ENCODE results near the gene FOXE1.

The FOXE1 gene

DNA sequence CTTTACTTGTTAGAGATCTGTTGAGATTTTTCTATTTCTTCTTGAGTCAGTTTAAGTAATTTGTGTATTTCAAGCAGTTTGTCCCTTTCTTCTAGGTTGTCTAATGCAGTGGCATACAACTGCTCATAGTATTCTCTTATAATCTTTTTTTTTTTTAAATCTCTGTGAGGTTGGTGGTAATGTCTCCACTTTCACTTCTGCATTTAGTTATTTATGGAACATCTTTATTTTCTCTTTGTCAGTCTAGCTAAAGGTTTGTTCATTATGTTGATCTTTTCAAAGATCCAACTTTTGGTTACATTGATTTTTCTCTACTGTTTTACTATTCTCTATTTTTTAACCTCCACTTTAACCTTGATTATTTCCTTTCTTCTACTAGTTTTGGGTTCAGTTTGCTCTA lies 13.8 kb downstream of the FOXE1 start:
- no peak for DNase-seq (ENCODE audit: low spot score)

DNA sequence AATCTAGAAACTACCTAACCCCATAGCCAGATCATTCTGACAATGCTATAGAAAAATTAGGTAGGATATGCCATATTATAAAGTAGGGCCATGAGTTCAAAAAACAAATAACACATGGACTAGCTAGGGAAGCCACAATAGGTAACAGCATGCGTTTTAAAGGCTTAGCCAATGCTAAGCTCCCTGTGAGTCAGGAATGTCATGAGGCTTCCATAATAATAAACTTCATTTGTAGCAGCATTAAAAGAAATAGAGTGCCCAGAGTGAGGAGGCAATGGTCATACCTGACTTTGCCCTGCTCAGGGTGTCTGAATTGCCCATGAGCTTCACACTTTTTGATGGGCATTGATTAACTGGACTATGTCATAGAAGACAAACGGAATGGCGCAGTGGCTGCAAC lies 15.8 kb downstream of the FOXE1 start:
- no peak for DNase-seq (ENCODE audit: low spot score)

DNA sequence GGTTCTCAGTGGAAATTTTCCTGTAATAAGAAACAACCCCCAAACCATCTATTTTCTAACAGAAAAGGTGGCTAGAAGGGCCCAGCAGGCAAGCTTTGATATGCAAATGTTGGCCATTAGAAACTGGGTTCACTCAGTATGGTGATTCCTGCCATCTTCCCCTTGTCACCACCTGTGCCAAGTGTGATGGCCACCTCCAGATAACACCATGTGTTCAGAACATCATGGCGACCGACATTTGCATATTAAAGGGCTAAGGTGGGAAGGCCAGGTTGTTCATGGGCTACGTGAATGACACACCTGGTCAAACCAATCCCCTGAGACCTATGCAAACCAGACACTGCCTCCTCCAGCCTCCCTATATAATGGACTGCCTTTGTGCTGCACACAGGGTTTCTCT lies 20.4 kb downstream of the FOXE1 start:
- no peak for DNase-seq (ENCODE audit: low spot score)

DNA sequence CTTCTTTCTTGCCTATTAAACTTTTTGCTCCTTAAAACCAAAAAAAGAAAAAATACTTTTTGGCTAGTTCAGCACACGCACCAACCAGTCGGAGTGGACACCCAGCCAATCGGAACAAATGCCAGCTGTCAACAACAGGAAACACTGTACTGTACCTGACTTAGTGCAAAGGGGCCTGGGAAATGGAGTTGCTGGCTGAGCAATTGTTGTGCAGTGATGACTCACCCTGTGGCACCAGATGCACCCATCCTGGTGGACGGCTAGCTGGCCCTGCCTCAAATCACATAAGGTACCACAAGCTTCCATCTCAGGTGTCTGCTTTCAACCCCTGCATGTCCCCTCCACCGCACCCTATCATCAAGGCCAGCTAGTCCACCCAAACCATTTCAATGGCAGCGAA lies 20.9 kb downstream of the FOXE1 start:
- DNase-seq (ENCODE audit: low spot score) = peak; percentile 49

- no peak for DNase-seq (ENCODE audit: low spot score)
These were observed 21.6 kb downstream of the FOXE1 start for GRCh38 chr9:97874624-97875023.

DNA sequence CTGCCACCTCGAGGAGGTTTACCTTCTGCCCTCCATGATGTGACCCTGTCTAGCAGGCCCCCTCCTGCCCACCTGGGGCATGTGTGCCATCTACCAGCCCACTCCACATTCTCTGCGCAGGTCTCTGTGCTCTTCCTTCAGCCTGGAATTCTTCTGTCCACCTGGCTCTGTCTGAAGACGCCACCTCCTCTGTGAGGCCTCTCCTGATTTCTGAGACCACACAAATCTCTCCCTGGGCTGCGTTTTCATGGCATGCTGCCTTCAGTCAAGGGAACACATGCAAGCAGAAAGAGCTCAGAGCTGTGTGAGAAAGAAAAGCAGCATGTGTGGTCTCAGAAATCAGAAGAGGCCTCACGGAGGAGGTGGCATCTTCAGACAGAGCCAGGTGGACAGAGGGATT lies 22.1 kb downstream of the FOXE1 start:
- DNase-seq (ENCODE audit: low spot score) = no peak

- DNase-seq (ENCODE audit: low spot score) = no peak
These were observed 23.0 kb downstream of the FOXE1 start for GRCh38 chr9:97876061-97876460.

DNA sequence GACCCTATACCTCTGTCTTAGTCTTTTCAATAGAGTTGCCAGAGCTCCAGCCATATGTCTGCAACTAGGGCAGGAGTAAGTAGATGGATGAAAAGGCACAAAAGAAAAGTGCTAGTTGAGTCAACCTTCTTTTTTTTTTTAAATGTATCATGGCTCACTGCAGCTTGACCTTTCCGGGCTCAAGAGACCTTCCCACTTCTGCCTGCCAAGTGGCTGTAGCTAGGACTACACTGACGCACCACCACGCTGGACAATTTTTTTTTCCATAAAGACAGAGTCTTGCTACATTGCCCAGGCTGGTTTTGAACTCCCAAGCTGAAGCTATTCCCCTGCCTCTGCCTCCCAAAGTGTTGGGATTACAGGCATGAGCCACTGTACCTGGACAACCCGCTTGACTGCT lies 27.3 kb downstream of the FOXE1 start:
- no peak for DNase-seq (ENCODE audit: low spot score)

DNA sequence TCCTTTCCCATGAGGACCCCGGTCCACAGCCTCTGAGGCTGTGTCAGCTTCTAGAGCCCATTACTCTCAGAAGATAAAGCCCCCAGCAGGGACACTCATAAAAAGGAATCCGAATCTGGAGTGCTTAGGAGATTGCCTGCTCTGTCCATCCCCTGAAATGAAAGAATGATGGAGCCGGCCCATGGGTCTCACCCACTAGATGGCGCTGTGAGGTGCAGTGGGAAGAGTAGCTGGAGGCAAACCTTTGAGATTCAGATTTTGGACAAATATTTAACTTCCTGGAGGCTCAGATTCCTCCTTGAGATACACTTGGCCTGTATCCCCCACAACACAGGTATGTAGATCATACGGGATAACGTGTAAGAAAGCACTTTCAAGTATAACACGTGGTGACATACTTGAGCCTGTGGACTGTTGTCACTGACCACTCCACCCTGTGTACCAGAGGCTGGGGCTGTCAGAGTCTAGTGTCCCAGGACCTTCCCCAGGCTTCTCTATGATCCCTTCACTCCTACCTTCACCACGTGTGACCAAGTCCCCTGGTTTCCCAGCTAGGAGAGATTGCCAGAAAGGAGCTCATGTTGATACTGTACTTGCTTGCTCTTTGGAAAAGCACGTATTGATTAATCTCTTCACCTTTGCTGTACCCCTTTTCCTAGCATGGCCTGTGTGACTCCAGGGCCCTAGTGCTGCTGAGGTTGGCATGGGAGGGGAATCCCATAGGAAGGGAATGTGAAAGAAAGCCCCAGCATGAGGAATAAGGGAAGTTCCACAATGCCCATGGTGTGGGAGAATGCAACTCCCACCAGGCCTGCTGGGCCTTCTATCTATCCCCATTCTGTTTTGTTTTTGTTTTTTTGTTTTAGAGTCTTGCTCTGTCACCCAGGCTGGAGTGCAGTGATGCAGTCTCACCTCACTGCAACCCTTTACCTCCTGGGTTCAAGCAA lies 37.2 kb downstream of the FOXE1 start:
- DNase-seq (ENCODE audit: low spot score) = no peak

DNA sequence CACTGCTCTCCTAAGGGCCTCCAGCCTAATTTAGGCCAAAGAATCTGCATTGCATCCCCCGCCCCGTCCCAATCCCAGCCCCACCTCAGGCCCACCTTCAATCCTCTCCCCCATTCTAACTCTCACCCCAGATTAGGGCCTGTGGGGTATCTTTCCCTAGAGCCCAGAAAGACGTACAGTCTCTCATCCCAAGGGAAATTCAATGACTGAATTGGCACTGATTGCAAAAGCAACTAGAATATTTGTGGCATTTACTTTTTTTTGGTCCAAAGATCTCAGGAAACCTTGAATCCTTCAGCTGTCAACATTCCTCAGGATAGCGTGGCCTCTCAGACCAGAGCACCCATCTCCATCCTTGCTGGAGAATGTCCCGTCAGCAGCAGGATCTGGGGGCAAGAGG lies 38.7 kb downstream of the FOXE1 start:
- no peak for DNase-seq (ENCODE audit: low spot score)

DNA sequence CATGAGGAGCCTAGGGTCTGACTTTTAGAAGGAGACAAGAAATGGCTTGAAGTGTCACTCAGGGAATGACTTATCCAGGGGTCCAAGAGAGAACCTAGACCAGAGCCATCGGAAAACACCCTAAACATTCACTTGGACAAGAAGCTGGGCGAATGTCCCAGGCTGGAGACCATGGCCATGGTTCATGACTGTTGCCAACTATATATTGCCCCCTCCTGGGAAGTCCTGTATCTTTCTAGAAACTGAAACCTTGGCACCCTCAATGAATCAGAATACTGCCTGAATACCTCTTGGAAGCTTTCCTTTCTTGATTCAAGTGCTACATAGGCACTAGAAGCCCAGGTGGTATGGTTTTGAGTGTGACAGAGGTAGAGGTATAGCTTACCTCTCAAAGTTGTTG lies 39.4 kb downstream of the FOXE1 start:
- no peak for DNase-seq (ENCODE audit: low spot score)

- no peak for DNase-seq (ENCODE audit: low spot score)
These were observed 42.2 kb downstream of the FOXE1 start for GRCh38 chr9:97895211-97895610.

- peak; percentile 52 for DNase-seq (ENCODE audit: low spot score)
These were observed 42.8 kb downstream of the FOXE1 start for GRCh38 chr9:97895695-97896332.

DNA sequence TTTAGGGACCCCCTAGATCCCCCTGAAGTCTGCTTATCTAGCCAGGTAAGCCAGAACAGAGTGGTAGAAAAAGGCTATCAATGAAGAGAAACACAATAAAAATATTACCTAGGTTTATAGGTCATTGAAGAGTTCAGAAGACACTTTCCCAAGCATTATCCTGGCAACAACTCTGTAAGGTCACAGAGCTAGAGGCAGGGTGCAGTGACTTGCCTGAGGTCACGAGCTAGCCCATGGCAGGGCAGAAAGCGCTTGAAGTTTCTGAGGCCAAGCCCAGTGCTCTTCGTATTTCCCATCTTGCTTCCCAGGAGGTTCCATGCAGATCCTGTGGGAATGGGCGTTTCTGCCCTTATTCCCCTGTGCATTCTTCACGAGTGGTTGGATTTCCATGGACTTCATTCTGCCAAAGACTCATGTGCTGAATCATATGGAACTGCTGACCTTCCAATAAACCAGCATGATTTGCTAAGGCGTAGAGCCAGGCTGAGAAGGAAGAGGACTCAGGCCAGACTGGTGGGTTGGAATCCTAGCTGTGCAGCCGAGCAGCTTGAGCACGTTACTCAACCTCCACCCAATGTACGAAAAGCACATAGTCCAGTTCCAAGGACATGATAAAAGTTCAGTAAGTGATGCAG lies 47.2 kb downstream of the FOXE1 start:
- DNase-seq (ENCODE audit: low spot score) = no peak

GRCh38 chr9:97900738-97901565 lies 47.9 kb downstream of the FOXE1 start:
- peak; percentile 68 for DNase-seq (ENCODE audit: low spot score)

GRCh38 chr9:97903177-97903576 lies 50.2 kb downstream of the FOXE1 start:
- DNase-seq (ENCODE audit: low spot score) = no peak

DNA sequence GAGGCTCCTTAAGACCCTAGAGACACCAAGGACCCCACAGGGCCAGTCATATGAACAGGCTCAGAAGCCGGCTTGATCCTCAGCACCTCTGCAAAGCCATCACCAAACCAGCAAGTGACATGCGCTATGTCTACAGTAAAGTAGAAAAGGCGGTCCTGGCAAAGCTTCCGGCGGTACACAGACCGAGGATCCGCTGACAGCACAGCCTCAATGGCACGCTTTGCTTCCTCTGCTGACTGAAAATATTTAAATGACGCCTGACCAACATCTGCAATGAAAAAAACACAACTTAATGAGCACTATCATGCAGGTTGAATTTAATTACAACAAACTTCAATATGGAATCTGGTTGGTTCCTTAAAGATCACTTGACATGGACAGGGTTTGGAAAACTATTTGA lies 51.7 kb downstream of the FOXE1 start:
- DNase-seq (ENCODE audit: low spot score) = no peak

- DNase-seq (ENCODE audit: low spot score) = no peak
These were observed 52.2 kb downstream of the FOXE1 start for GRCh38 chr9:97905228-97905627.
